Naive thymus-derived CD4-positive, alpha-beta T cell (primary cell): ENCODE data around the gene TRIM25. TPM values are rescaled to one million over a fixed set of nuclear protein-coding genes. Genes with fewer than 3 reads are reported as not detected.

ENCODE experiments used
- ATAC-seq: fragments of 150-1000 bp; cut with Tn5 transposase; 2 replicates; pipeline ENCODE4 v1.10.0; 2021; ENCODE audit warnings: mild to moderate bottlenecking, moderate library complexity
- CTCF ChIA-PET: fragments of 350-600 bp; sonication (Branson Sonifier 250); formaldehyde crosslinking; loops from one replicate; lab custom pipeline; 2021; ENCODE audit warnings: antibody characterized with exemption; lab: Charles Lee
- POLR2A ChIA-PET: fragments of 350-600 bp; sonication (Branson Sonifier 250); formaldehyde crosslinking; loops from one replicate; lab custom pipeline; 2021; ENCODE audit warnings: antibody characterized with exemption, inconsistent platforms; lab: Charles Lee
- DNase-seq, 9 donors: peaks; one replicate each; pipeline versions ENCODE4 v3.0.0 to v3.0.0-alpha.2; 2020 to 2022; ENCODE audit warnings: mixed read lengths in 1 of 9
- H3K27ac ChIP-seq: one replicate; pipeline ENCODE4 v1.7.0; 2013; ENCODE audit warnings: mild to moderate bottlenecking, low read depth, low read length, moderate library complexity
- H3K27me3 ChIP-seq, 2 donors: one replicate each; pipeline ENCODE4 v1.7.0; 2013; ENCODE audit warnings: low read length in 2 of 2, mild to moderate bottlenecking in 2 of 2, moderate library complexity in 2 of 2; ENCODE audit not compliant: control insufficient read depth in 2 of 2, insufficient read depth in 2 of 2
- H3K36me3 ChIP-seq, 3 experiments: 1 replicate in 2 of 3; 2 replicates in 1 of 3; pipeline ENCODE4 v1.7.0; 2013; ENCODE audit warnings: low read length in 3 of 3, mild to moderate bottlenecking in 3 of 3, moderate library complexity in 1 of 3; ENCODE audit not compliant: insufficient read depth in 3 of 3, control insufficient read depth in 2 of 3
- H3K4me1 ChIP-seq, 2 donors: one replicate each; pipeline ENCODE4 v1.7.0; 2013; ENCODE audit warnings: low read length in 2 of 2, mild to moderate bottlenecking in 2 of 2, moderate library complexity in 1 of 2; ENCODE audit not compliant: control insufficient read depth in 2 of 2, insufficient read depth in 2 of 2
- H3K4me3 ChIP-seq: 2 replicates; pipeline ENCODE4 v1.7.0; 2013; ENCODE audit warnings: mild to moderate bottlenecking, low read length
- H3K9me3 ChIP-seq, 3 experiments: 1 replicate in 2 of 3; 2 replicates in 1 of 3; pipeline ENCODE4 v1.7.0; 2013; ENCODE audit warnings: low read length in 3 of 3; ENCODE audit not compliant: control insufficient read depth in 2 of 3
- H3K27ac Mint-ChIP-seq, 9 donors: one replicate each; pipeline ENCODE4 v1.8.0; 2020 to 2022; ENCODE audit warnings: mixed read lengths in 9 of 9, mild to moderate bottlenecking in 8 of 9, moderate library complexity in 5 of 9, inconsistent platforms in 2 of 9
- H3K27me3 Mint-ChIP-seq, 5 donors: one replicate each; pipeline ENCODE4 v1.8.0; 2021 to 2022; ENCODE audit warnings: mixed read lengths in 5 of 5, mild to moderate bottlenecking in 1 of 5
- H3K36me3 Mint-ChIP-seq, 5 donors: one replicate each; pipeline ENCODE4 v1.8.0; 2020 to 2022; ENCODE audit warnings: mixed read lengths in 5 of 5, mild to moderate bottlenecking in 3 of 5, inconsistent platforms in 1 of 5
- H3K4me1 Mint-ChIP-seq, 7 donors: one replicate each; pipeline ENCODE4 v1.8.0; 2020 to 2022; ENCODE audit warnings: mixed read lengths in 7 of 7, mild to moderate bottlenecking in 3 of 7, inconsistent platforms in 1 of 7
- H3K4me3 Mint-ChIP-seq, 10 donors: one replicate each; pipeline ENCODE4 v1.8.0; 2020 to 2022; ENCODE audit warnings: mild to moderate bottlenecking in 10 of 10, mixed read lengths in 10 of 10, moderate library complexity in 6 of 10, inconsistent platforms in 2 of 10
- H3K9me3 Mint-ChIP-seq, 11 donors: one replicate each; pipeline ENCODE4 v1.8.0; 2020 to 2022; ENCODE audit warnings: mixed read lengths in 11 of 11, mild to moderate bottlenecking in 4 of 11, inconsistent platforms in 1 of 11, moderate library complexity in 1 of 11
- intact Hi-C, 2 donors: fragments of 100-400 bp; cut with micrococcal nuclease; formaldehyde crosslinking; loops; one replicate each; pipeline ENCODE4 v1.15.1; 2023
- polyA plus RNA-seq, 2 donors: library from polyadenylated mRNA; unstranded; fragments of 300-500 nt; fragmentation: Illumina TruSeq; gene quantifications; one replicate each; pipeline ENCODE4 v1.2.3, GENCODE V29; 2021
- total RNA-seq, 6 experiments: library from RNA in 5 of 6; stranded (reverse) in 5 of 6; gene quantifications; 1 replicate in 5 of 6; 2 replicates in 1 of 6; pipeline ENCODE4 v1.2.3 and lab custom pipeline; 2021 to 2026

TRIM25 gene
- total and polyA plus RNA-seq, 7 experiments from 2014 or later, result 4.8 to 133 (median 58.9) TPM

- peak; percentile 32 for ATAC-seq
- no peaks in the 10 kb centered on the region for H3K4me1 ChIP-seq
- Mint-ChIP-seq H3K36me3 (peaks cover 18 to 53% (median 41%) of the 10 kb centered on the region in 5 donors), H3K4me3 (no peak overlapping the region), H3K27ac (peak overlapping the region in 3 of 9 donors; percentile 2 to 76 (median 34)), H3K27me3 (no peaks in the 10 kb centered on the region), H3K4me1 (peaks cover 1 to 25% (median 8%) of the 10 kb centered on the region in 7 donors), H3K9me3 (peaks cover 0 to 1% (median 0%) of the 10 kb centered on the region in 11 donors)
- no peak overlapping the region for H3K4me3 ChIP-seq
- H3K36me3 ChIP-seq, result peaks cover 0 to 27% (median 8%) of the 10 kb centered on the region in 3 experiments
- ChIA-PET CTCF (interaction anchor here (0.7 kb wide), 1 partner anchor 19 kb away, joined by 3 read pairs; no protein-coding TSS in a partner anchor), POLR2A (no interaction called here)
- no peaks in the 10 kb centered on the region for H3K27me3 ChIP-seq
- no peak overlapping the region for H3K27ac ChIP-seq
- H3K9me3 ChIP-seq, result no peaks in the 10 kb centered on the region
- DNase-seq, result no peak
- intact Hi-C loops, result no loop called here
Observed at GRCh38 chr17:56851008-56851407, 62.8 kb downstream of the TRIM25 start.

- Histone ChIP-seq H3K27ac (no peak overlapping the region), H3K27me3 (no peaks in the 10 kb centered on the region), H3K4me3 (no peak overlapping the region), H3K36me3 (peaks cover 0 to 23% (median 8%) of the 10 kb centered on the region in 3 experiments), H3K4me1 (no peaks in the 10 kb centered on the region), H3K9me3 (no peaks in the 10 kb centered on the region)
- Mint-ChIP-seq H3K27me3 (no peaks in the 10 kb centered on the region), H3K27ac (peak overlapping the region in 2 of 9 donors; percentile 34 to 76), H3K4me3 (no peak overlapping the region), H3K9me3 (peaks cover 0 to 1% (median 0%) of the 10 kb centered on the region in 11 donors), H3K36me3 (peaks cover 18 to 52% (median 40%) of the 10 kb centered on the region in 5 donors), H3K4me1 (peaks cover 1 to 25% (median 8%) of the 10 kb centered on the region in 7 donors)
- no peak for DNase-seq
- no peak for ATAC-seq
- ChIA-PET POLR2A (interaction anchor here (0.6 kb wide), 1 partner anchor 31 kb away, joined by 3 read pairs; no protein-coding TSS in a partner anchor), CTCF (no interaction called here)
- intact Hi-C loops, result no loop called here
Observed at GRCh38 chr17:56850591-56850990, 63.3 kb downstream of the TRIM25 start.

- peak overlapping the region in 1 of 9 donors; percentile 1 for H3K27ac Mint-ChIP-seq
- H3K27me3 Mint-ChIP-seq, result no peaks in the 10 kb centered on the region
- peaks cover 18 to 53% (median 37%) of the 10 kb centered on the region in 5 donors for H3K36me3 Mint-ChIP-seq
- peaks cover 1 to 25% (median 9%) of the 10 kb centered on the region in 7 donors for H3K4me1 Mint-ChIP-seq
- Histone ChIP-seq H3K27ac (no peak overlapping the region), H3K4me3 (no peak overlapping the region), H3K9me3 (no peaks in the 10 kb centered on the region), H3K4me1 (no peaks in the 10 kb centered on the region), H3K27me3 (no peaks in the 10 kb centered on the region), H3K36me3 (peaks cover 0 to 23% (median 8%) of the 10 kb centered on the region in 3 experiments)
- no peak for DNase-seq
- peaks cover 0 to 1% (median 0%) of the 10 kb centered on the region in 11 donors for H3K9me3 Mint-ChIP-seq
- intact Hi-C loops, result no loop called here
- ChIA-PET CTCF (no interaction called here), POLR2A (no interaction called here)
- H3K4me3 Mint-ChIP-seq, result no peak overlapping the region
- no peak for ATAC-seq
Observed at GRCh38 chr17:56849131-56849530, 64.7 kb downstream of the TRIM25 start.

- H3K27me3 Mint-ChIP-seq, result no peaks in the 10 kb centered on the region
- no peak for DNase-seq
- H3K36me3 Mint-ChIP-seq, result peaks cover 18 to 47% (median 41%) of the 10 kb centered on the region in 5 donors
Observed at GRCh38 chr17:56847106-56847505, 66.7 kb downstream of the TRIM25 start.

GRCh38 chr17:56845934-56846333, 67.9 kb downstream of the TRIM25 start:
- Histone ChIP-seq H3K27me3 (no peaks in the 10 kb centered on the region), H3K4me3 (no peak overlapping the region), H3K27ac (no peak overlapping the region), H3K9me3 (no peaks in the 10 kb centered on the region), H3K4me1 (no peaks in the 10 kb centered on the region), H3K36me3 (peaks cover 0 to 16% (median 8%) of the 10 kb centered on the region in 3 experiments)
- no peak for ATAC-seq
- H3K4me1 Mint-ChIP-seq, result peaks cover 4 to 20% (median 7%) of the 10 kb centered on the region in 7 donors
- no peak overlapping the region for H3K4me3 Mint-ChIP-seq
- no peaks in the 10 kb centered on the region for H3K27me3 Mint-ChIP-seq
- POLR2A ChIA-PET, result interaction anchor here (1.0 kb wide), 1 partner anchor 10 kb away, joined by 3 read pairs; no protein-coding TSS in a partner anchor
- H3K27ac Mint-ChIP-seq, result no peak overlapping the region
- H3K9me3 Mint-ChIP-seq, result no peaks in the 10 kb centered on the region
- CTCF ChIA-PET, result no interaction called here
- intact Hi-C loops, result no loop called here
- no peak for DNase-seq
- peaks cover 12 to 38% (median 32%) of the 10 kb centered on the region in 5 donors for H3K36me3 Mint-ChIP-seq

More at GRCh38 chr17:56847106-56847505, 66.7 kb downstream of the TRIM25 start:
- intact Hi-C loops, result no loop called here
- Histone ChIP-seq H3K36me3 (peaks cover 0 to 23% (median 8%) of the 10 kb centered on the region in 3 experiments), H3K27ac (no peak overlapping the region), H3K4me3 (no peak overlapping the region), H3K4me1 (no peaks in the 10 kb centered on the region), H3K9me3 (no peaks in the 10 kb centered on the region), H3K27me3 (no peaks in the 10 kb centered on the region)
- peaks cover 4 to 28% (median 12%) of the 10 kb centered on the region in 7 donors for H3K4me1 Mint-ChIP-seq
- H3K9me3 Mint-ChIP-seq, result peaks cover 0 to 1% (median 0%) of the 10 kb centered on the region in 11 donors
- ChIA-PET CTCF (no interaction called here), POLR2A (no interaction called here)
- ATAC-seq, result no peak
- H3K4me3 Mint-ChIP-seq, result no peak overlapping the region
- no peak overlapping the region for H3K27ac Mint-ChIP-seq

- Histone ChIP-seq H3K27ac (no peak overlapping the region), H3K9me3 (no peaks in the 10 kb centered on the region), H3K4me1 (peaks cover 5 to 10% of the 10 kb centered on the region in 2 donors), H3K27me3 (no peaks in the 10 kb centered on the region), H3K36me3 (peaks cover 0 to 6% (median 0%) of the 10 kb centered on the region in 3 experiments), H3K4me3 (no peak overlapping the region)
- H3K27ac Mint-ChIP-seq, result no peak overlapping the region
- peaks cover 0 to 30% (median 18%) of the 10 kb centered on the region in 5 donors for H3K36me3 Mint-ChIP-seq
- no peak for DNase-seq
- no peak for ATAC-seq
- no peaks in the 10 kb centered on the region for H3K27me3 Mint-ChIP-seq
- no peak overlapping the region for H3K4me3 Mint-ChIP-seq
- ChIA-PET CTCF (interaction anchor here (1.0 kb wide), 1 partner anchor 23 kb away, joined by 4 read pairs; no protein-coding TSS in a partner anchor), POLR2A (interaction anchor here (1.1 kb wide), 1 partner anchor 9 kb away, joined by 4 read pairs; the partner anchor contains the start of genes C17orf67 and DGKE)
- H3K9me3 Mint-ChIP-seq, result no peaks in the 10 kb centered on the region
- peaks cover 13 to 31% (median 19%) of the 10 kb centered on the region in 7 donors for H3K4me1 Mint-ChIP-seq
- intact Hi-C loops, result no loop called here
Observed at GRCh38 chr17:56842577-56842976, 71.3 kb downstream of the TRIM25 start.
